Testis (tissue), 2 donors: ENCODE measurements around the gene SLC6A17.

ENCODE experiments used
- POLR2A ChIP-seq: fragments of 450-650 bp; IDR thresholded peaks from one replicate; pipeline ENCODE4 v1.6.1; 2017; ENCODE audit warnings: antibody characterized with exemption, mild to moderate bottlenecking, moderate library complexity
- TF ChIP-seq, protein P1 (sequence below), 3 experiments: fragments of 450-650 bp in 2 of 3; fragments of 200-600 bp in 1 of 3; sonication (generic) in 1 of 3; IDR thresholded peaks; one replicate each; pipeline ENCODE4 v1.5.1; 2016 to 2019; ENCODE audit warnings: antibody characterized with exemption in 3 of 3, mild to moderate bottlenecking in 2 of 3, moderate library complexity in 1 of 3

DNA sequence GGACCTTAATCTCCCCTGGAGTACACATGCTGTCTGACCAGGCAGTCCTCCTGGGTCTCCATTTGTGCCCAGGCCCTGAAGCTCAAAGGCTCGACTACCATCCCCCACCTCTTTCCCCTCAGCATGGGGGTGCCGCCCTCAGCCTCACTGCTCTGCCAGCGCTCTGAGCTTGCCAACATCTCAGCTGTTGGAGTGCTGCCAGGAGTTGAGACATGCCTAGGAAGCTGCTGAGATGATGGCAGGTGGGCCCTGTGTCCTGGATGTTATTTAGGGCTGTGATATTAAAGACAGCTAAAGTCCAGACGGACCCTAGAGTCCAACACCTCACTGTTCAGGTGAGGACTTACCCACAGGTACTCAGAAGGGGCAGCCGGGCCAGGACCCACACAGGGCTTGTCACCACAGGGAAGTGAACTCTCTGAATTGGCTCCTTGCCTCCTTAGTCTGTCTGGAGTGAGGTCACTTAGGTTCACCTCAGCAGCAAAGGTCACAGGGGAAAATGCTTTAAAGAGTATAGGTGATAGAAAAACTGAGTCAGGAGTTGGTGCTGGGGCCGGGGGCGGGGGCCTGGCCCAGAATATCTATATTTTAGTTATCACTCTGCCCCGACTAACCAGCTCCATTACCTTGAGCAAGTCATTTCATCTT is 40.1 kb downstream of the SLC6A17 start:
- TF ChIP-seq, protein P1, sequence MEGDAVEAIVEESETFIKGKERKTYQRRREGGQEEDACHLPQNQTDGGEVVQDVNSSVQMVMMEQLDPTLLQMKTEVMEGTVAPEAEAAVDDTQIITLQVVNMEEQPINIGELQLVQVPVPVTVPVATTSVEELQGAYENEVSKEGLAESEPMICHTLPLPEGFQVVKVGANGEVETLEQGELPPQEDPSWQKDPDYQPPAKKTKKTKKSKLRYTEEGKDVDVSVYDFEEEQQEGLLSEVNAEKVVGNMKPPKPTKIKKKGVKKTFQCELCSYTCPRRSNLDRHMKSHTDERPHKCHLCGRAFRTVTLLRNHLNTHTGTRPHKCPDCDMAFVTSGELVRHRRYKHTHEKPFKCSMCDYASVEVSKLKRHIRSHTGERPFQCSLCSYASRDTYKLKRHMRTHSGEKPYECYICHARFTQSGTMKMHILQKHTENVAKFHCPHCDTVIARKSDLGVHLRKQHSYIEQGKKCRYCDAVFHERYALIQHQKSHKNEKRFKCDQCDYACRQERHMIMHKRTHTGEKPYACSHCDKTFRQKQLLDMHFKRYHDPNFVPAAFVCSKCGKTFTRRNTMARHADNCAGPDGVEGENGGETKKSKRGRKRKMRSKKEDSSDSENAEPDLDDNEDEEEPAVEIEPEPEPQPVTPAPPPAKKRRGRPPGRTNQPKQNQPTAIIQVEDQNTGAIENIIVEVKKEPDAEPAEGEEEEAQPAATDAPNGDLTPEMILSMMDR (IDR thresholded peaks at IDR 0.05), result no peak
- no peak for TF ChIP-seq POLR2A
